ENCODE data around the gene TTLL5.

TTLL5 gene

GRCh38 chr14:75643985-75644384 is 17.1 kb upstream of the TTLL5 start:
- no peak overlapping the region for H4K91ac ChIP-seq (ENCODE audit: low read depth, low read length, poor library complexity)
- no peak overlapping the region for H2AFZ ChIP-seq (ENCODE audit: low read length)
- H3K9me3 ChIP-seq (replicated peaks in 1 of 2; ENCODE audit: control insufficient read depth in 2 of 2, insufficient read depth in 1 of 2, low read depth in 1 of 2, low read length in 2 of 2), result no peaks in the 10 kb centered on the region
- H2BK120ac ChIP-seq (ENCODE audit: low read depth, low read length), result no peak overlapping the region
- no peak overlapping the region for H3K4ac ChIP-seq (ENCODE audit: low read length)
- no peak overlapping the region for H2BK12ac ChIP-seq (ENCODE audit: low read length)
- no peak overlapping the region for H3K14ac ChIP-seq (ENCODE audit: low read length)
- no peak overlapping the region for H3K27ac ChIP-seq (replicated peaks; ENCODE audit: low read length)
- H4K8ac ChIP-seq (ENCODE audit: low read depth, low read length), result no peak overlapping the region
- no peak overlapping the region for H3K9ac ChIP-seq (ENCODE audit: low read depth, low read length, poor library complexity)
- peaks cover 0 to 2% of the 10 kb centered on the region in 2 donors for H3K4me1 ChIP-seq (ENCODE audit: control insufficient read depth in 2 of 2, insufficient read depth in 1 of 2, low read depth in 1 of 2, low read length in 2 of 2)
- no peak overlapping the region for H2AK5ac ChIP-seq (ENCODE audit: low read depth, low read length)
- H2BK15ac ChIP-seq (ENCODE audit: low read length), result no peak overlapping the region
- no peak overlapping the region for H2BK5ac ChIP-seq (ENCODE audit: low read length)
- no peak overlapping the region for H3K18ac ChIP-seq (ENCODE audit: low read length)
- WGBS, 2 donors (ENCODE audit: extremely low coverage in 2 of 2, insufficient read length in 2 of 2, insufficient replicate concordance in 1 of 2), result no CpG with 5 or more reads among the region's 4 CpGs
- H3K4me3 ChIP-seq (ENCODE audit: low read length in 2 of 2), result no peak overlapping the region
- H3K79me1 ChIP-seq (ENCODE audit: low read depth, low read length), result no peaks in the 10 kb centered on the region
- H3K4me2 ChIP-seq (ENCODE audit: insufficient read depth, low read length, poor library complexity, severe bottlenecking), result no peak overlapping the region
- no peak for DNase-seq (ENCODE audit: low spot score)
- H3K23ac ChIP-seq (ENCODE audit: low read depth, low read length, poor library complexity), result no peak overlapping the region
- H3K27me3 ChIP-seq (ENCODE audit: control insufficient read depth in 3 of 3, insufficient read depth in 3 of 3, low read depth in 1 of 3, low read length in 3 of 3), result no peaks in the 10 kb centered on the region
- H3K36me3 ChIP-seq (replicated peaks in 1 of 2; ENCODE audit: control insufficient read depth in 2 of 2, insufficient read depth in 2 of 2, low read length in 2 of 2), result peaks cover 5 to 22% of the 10 kb centered on the region in 2 donors

DNA sequence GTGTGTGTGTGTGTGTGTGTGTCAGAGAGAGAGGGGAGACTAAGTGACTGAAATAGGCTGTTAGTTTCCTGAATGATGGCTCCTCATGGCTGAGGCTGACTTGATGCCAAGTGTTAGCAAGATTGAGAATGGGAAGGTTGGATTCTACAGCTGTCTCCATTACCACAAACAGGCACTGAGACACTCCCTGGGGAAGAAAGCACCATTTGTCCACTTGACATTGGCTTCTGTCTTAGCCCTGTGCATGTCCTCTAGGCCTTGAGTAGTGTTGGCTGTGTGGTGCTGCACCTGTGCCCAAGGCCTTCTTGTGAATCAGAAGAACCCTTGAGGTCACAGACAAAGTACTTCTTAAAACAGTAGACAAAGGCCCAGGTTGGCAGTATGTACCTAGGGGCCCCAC is 16.0 kb upstream of the TTLL5 start:
- Histone ChIP-seq H3K23ac (ENCODE audit: low read depth, low read length, poor library complexity) (no peak overlapping the region), H3K36me3 (replicated peaks in 1 of 2; ENCODE audit: control insufficient read depth in 2 of 2, insufficient read depth in 2 of 2, low read length in 2 of 2) (peaks cover 11 to 33% of the 10 kb centered on the region in 2 donors), H3K27me3 (ENCODE audit: control insufficient read depth in 3 of 3, insufficient read depth in 3 of 3, low read depth in 1 of 3, low read length in 3 of 3) (no peaks in the 10 kb centered on the region), H3K27ac (replicated peaks; ENCODE audit: low read length) (no peak overlapping the region), H3K14ac (ENCODE audit: low read length) (no peak overlapping the region), H3K79me1 (ENCODE audit: low read depth, low read length) (no peaks in the 10 kb centered on the region), H2AFZ (ENCODE audit: low read length) (no peak overlapping the region), H2BK15ac (ENCODE audit: low read length) (no peak overlapping the region), H3K18ac (ENCODE audit: low read length) (no peak overlapping the region), H2BK12ac (ENCODE audit: low read length) (no peak overlapping the region), H2AK5ac (ENCODE audit: low read depth, low read length) (no peak overlapping the region), H3K4me2 (ENCODE audit: insufficient read depth, low read length, poor library complexity, severe bottlenecking) (no peak overlapping the region), H2BK120ac (ENCODE audit: low read depth, low read length) (no peak overlapping the region), H3K9me3 (replicated peaks in 1 of 2; ENCODE audit: control insufficient read depth in 2 of 2, insufficient read depth in 1 of 2, low read depth in 1 of 2, low read length in 2 of 2) (no peaks in the 10 kb centered on the region), H4K8ac (ENCODE audit: low read depth, low read length) (no peak overlapping the region), H3K4me1 (ENCODE audit: control insufficient read depth in 2 of 2, insufficient read depth in 1 of 2, low read depth in 1 of 2, low read length in 2 of 2) (peaks cover 0 to 2% of the 10 kb centered on the region in 2 donors), H2BK5ac (ENCODE audit: low read length) (no peak overlapping the region), H3K4ac (ENCODE audit: low read length) (no peak overlapping the region), H4K91ac (ENCODE audit: low read depth, low read length, poor library complexity) (no peak overlapping the region), H3K9ac (ENCODE audit: low read depth, low read length, poor library complexity) (no peak overlapping the region), H3K4me3 (ENCODE audit: low read length in 2 of 2) (no peak overlapping the region)
- DNase-seq (ENCODE audit: low spot score), result no peak

DNA sequence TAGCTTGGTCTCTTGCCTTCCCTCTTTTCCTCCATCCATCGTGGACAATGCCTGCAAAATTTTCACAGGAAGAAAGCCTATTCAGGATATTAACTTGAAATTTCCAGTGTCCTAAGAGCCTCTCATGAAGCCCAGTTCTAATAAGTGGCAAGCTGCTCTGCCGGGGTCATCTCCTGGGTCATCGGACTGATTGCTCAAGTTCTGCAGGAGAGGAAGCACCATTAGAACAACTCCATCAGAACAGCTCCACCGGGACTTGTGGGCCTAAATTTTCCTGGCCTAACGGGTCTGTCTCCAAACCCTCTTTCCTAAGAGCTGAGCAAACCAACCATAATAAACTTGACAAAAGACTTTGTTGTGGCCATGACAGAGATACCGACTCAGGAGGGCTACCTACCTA is 14.3 kb upstream of the TTLL5 start:
- Histone ChIP-seq H3K18ac (ENCODE audit: low read length) (no peak overlapping the region), H3K79me1 (ENCODE audit: low read depth, low read length) (no peaks in the 10 kb centered on the region), H2BK5ac (ENCODE audit: low read length) (no peak overlapping the region), H3K23ac (ENCODE audit: low read depth, low read length, poor library complexity) (no peak overlapping the region), H3K36me3 (replicated peaks in 1 of 2; ENCODE audit: control insufficient read depth in 2 of 2, insufficient read depth in 2 of 2, low read length in 2 of 2) (peaks cover 23 to 50% of the 10 kb centered on the region in 2 donors), H2BK12ac (ENCODE audit: low read length) (no peak overlapping the region), H2AFZ (ENCODE audit: low read length) (no peak overlapping the region), H4K91ac (ENCODE audit: low read depth, low read length, poor library complexity) (no peak overlapping the region), H2BK120ac (ENCODE audit: low read depth, low read length) (no peak overlapping the region), H3K14ac (ENCODE audit: low read length) (no peak overlapping the region), H2BK15ac (ENCODE audit: low read length) (no peak overlapping the region), H2AK5ac (ENCODE audit: low read depth, low read length) (no peak overlapping the region), H3K27ac (replicated peaks; ENCODE audit: low read length) (no peak overlapping the region), H3K4me1 (ENCODE audit: control insufficient read depth in 2 of 2, insufficient read depth in 1 of 2, low read depth in 1 of 2, low read length in 2 of 2) (peaks cover 0 to 2% of the 10 kb centered on the region in 2 donors), H4K8ac (ENCODE audit: low read depth, low read length) (no peak overlapping the region), H3K9ac (ENCODE audit: low read depth, low read length, poor library complexity) (no peak overlapping the region), H3K9me3 (replicated peaks in 1 of 2; ENCODE audit: control insufficient read depth in 2 of 2, insufficient read depth in 1 of 2, low read depth in 1 of 2, low read length in 2 of 2) (no peaks in the 10 kb centered on the region), H3K4me2 (ENCODE audit: insufficient read depth, low read length, poor library complexity, severe bottlenecking) (no peak overlapping the region), H3K27me3 (ENCODE audit: control insufficient read depth in 3 of 3, insufficient read depth in 3 of 3, low read depth in 1 of 3, low read length in 3 of 3) (no peaks in the 10 kb centered on the region), H3K4ac (ENCODE audit: low read length) (no peak overlapping the region), H3K4me3 (ENCODE audit: low read length in 2 of 2) (no peak overlapping the region)
- WGBS, 2 donors (ENCODE audit: extremely low coverage in 2 of 2, insufficient read length in 2 of 2, insufficient replicate concordance in 1 of 2), result no CpG with 5 or more reads among the region's 6 CpGs
- no peak for DNase-seq (ENCODE audit: low spot score)

DNA sequence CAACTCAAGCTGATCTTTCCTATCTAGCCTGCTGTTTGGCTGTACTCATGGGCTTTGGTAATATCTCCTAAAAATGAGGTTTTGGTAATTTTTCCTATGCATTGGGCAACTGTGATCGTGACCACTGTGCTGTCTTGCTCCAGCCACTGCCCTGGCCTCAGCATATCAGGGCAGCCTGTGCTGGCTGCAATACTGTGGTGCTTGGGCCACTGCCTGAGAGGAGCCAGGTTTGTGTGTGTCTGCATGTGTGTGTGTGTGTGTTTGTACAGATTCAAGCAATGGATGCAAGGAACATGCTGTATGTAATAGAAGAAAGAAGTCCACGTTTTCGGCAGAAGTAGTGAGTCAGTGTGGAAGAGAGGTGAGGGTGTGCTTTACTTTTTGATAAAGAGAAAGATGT is 13.4 kb upstream of the TTLL5 start:
- Histone ChIP-seq H3K14ac (ENCODE audit: low read length) (no peak overlapping the region), H3K4me1 (ENCODE audit: control insufficient read depth in 2 of 2, insufficient read depth in 1 of 2, low read depth in 1 of 2, low read length in 2 of 2) (peaks cover 0 to 2% of the 10 kb centered on the region in 2 donors), H3K9me3 (replicated peaks in 1 of 2; ENCODE audit: control insufficient read depth in 2 of 2, insufficient read depth in 1 of 2, low read depth in 1 of 2, low read length in 2 of 2) (no peaks in the 10 kb centered on the region), H4K8ac (ENCODE audit: low read depth, low read length) (no peak overlapping the region), H3K23ac (ENCODE audit: low read depth, low read length, poor library complexity) (no peak overlapping the region), H3K4me3 (ENCODE audit: low read length in 2 of 2) (no peak overlapping the region), H3K36me3 (replicated peaks in 1 of 2; ENCODE audit: control insufficient read depth in 2 of 2, insufficient read depth in 2 of 2, low read length in 2 of 2) (peaks cover 27 to 58% of the 10 kb centered on the region in 2 donors), H2AK5ac (ENCODE audit: low read depth, low read length) (no peak overlapping the region), H2BK5ac (ENCODE audit: low read length) (no peak overlapping the region), H3K4me2 (ENCODE audit: insufficient read depth, low read length, poor library complexity, severe bottlenecking) (no peak overlapping the region), H2BK120ac (ENCODE audit: low read depth, low read length) (no peak overlapping the region), H3K9ac (ENCODE audit: low read depth, low read length, poor library complexity) (no peak overlapping the region), H2AFZ (ENCODE audit: low read length) (no peak overlapping the region), H3K79me1 (ENCODE audit: low read depth, low read length) (no peaks in the 10 kb centered on the region), H4K91ac (ENCODE audit: low read depth, low read length, poor library complexity) (no peak overlapping the region), H2BK12ac (ENCODE audit: low read length) (no peak overlapping the region), H2BK15ac (ENCODE audit: low read length) (no peak overlapping the region), H3K27me3 (ENCODE audit: control insufficient read depth in 3 of 3, insufficient read depth in 3 of 3, low read depth in 1 of 3, low read length in 3 of 3) (no peaks in the 10 kb centered on the region), H3K27ac (replicated peaks; ENCODE audit: low read length) (no peak overlapping the region), H3K4ac (ENCODE audit: low read length) (no peak overlapping the region), H3K18ac (ENCODE audit: low read length) (no peak overlapping the region)
- WGBS, 2 donors (ENCODE audit: extremely low coverage in 2 of 2, insufficient read length in 2 of 2, insufficient replicate concordance in 1 of 2), result no CpG with 5 or more reads among the region's 3 CpGs
- DNase-seq (ENCODE audit: low spot score), result no peak

All from neuronal stem cell (in vitro differentiated cells).